Measurements from ENCODE around the gene CAMK2D. TPM values are rescaled to one million over a fixed set of nuclear protein-coding genes. Genes with fewer than 3 reads are reported as not detected.

The CAMK2D gene
- total RNA-seq, 2 experiments from 2014 or later: 29.9 to 32.9 TPM

GRCh38 chr4:113525521-113525920, 236.0 kb downstream of the CAMK2D start:
- Mint-ChIP-seq H3K36me3 (ENCODE audit: low read depth) (peaks cover 87% of the 10 kb centered on the region), H3K27ac (no peak overlapping the region), H3K4me3 (no peak overlapping the region), H3K4me1 (ENCODE audit: low read depth) (no peaks in the 10 kb centered on the region), H3K27me3 (no peaks in the 10 kb centered on the region), H3K9me3 (no peaks in the 10 kb centered on the region)
- POLR2A ChIA-PET: no interaction called here
- ATAC-seq (ENCODE audit: poor library complexity) (no peak), DNase-seq (no peak)
- no peaks in the 10 kb centered on the region for H3K27me3 ChIP-seq (ENCODE audit: control insufficient read depth in 1 of 2, insufficient read depth in 2 of 2, low read length in 2 of 2)
- TF ChIP-seq, protein P1, sequence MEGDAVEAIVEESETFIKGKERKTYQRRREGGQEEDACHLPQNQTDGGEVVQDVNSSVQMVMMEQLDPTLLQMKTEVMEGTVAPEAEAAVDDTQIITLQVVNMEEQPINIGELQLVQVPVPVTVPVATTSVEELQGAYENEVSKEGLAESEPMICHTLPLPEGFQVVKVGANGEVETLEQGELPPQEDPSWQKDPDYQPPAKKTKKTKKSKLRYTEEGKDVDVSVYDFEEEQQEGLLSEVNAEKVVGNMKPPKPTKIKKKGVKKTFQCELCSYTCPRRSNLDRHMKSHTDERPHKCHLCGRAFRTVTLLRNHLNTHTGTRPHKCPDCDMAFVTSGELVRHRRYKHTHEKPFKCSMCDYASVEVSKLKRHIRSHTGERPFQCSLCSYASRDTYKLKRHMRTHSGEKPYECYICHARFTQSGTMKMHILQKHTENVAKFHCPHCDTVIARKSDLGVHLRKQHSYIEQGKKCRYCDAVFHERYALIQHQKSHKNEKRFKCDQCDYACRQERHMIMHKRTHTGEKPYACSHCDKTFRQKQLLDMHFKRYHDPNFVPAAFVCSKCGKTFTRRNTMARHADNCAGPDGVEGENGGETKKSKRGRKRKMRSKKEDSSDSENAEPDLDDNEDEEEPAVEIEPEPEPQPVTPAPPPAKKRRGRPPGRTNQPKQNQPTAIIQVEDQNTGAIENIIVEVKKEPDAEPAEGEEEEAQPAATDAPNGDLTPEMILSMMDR (IDR thresholded peaks at IDR 0.05): no peak
- H3K4me3 ChIP-seq (ENCODE audit: low read length): no peak overlapping the region
- no peaks in the 10 kb centered on the region for H3K9me3 ChIP-seq (ENCODE audit: control insufficient read depth in 1 of 2, insufficient read depth in 1 of 2, low read length in 2 of 2)
- no peak overlapping the region for H3K27ac ChIP-seq (ENCODE audit: low read depth in 1 of 2, low read length in 2 of 2)
- H3K36me3 ChIP-seq (ENCODE audit: insufficient read depth, low read length): peaks cover 50% of the 10 kb centered on the region
- no peaks in the 10 kb centered on the region for H3K4me1 ChIP-seq (ENCODE audit: insufficient read depth, low read length)
- CTCF ChIA-PET: no interaction called here
- intact Hi-C loops (cut with DNase I, micrococcal nuclease): no loop called here

DNA sequence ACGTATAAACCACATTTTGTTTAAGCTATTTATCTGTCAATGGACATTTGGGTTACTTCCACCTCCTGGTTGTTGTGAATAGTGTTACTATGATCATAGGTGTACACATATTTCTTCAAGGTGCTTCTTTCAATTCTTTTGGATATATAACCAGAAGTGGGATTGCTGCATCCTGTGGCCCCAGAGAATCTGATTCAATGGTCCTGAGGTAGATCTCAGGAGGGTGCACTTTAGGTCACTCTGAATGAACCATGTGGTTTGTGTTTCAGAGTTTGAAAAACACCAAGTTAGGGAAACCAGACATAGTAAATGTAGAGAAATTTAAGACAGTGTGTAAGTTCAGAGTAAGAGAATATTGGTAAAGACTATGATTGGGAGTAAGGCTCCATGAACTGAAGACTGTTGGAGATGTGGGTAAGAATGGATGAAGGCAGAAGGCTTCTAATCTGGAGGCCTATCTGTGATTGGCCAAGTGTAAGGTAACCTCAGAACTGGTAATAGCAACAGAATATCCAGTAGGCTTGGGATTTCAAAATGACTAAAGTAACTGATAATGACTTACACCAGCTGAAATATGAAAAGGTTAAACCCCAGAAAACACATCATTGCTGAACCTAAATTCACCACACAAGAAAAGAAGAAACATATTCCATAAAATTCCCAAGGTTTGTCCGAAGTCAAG, 236.9 kb downstream of the CAMK2D start:
- POLR2A ChIA-PET: no interaction called here
- DNase-seq (no peak), ATAC-seq (ENCODE audit: poor library complexity) (no peak)
- H3K4me3 ChIP-seq (ENCODE audit: low read length): no peak overlapping the region
- Mint-ChIP-seq H3K4me1 (ENCODE audit: low read depth) (no peaks in the 10 kb centered on the region), H3K4me3 (no peak overlapping the region), H3K27me3 (no peaks in the 10 kb centered on the region), H3K9me3 (no peaks in the 10 kb centered on the region), H3K36me3 (ENCODE audit: low read depth) (peaks cover 82% of the 10 kb centered on the region), H3K27ac (no peak overlapping the region)
- peaks cover 42% of the 10 kb centered on the region for H3K36me3 ChIP-seq (ENCODE audit: insufficient read depth, low read length)
- intact Hi-C loops (cut with DNase I, micrococcal nuclease): no loop called here
- no peaks in the 10 kb centered on the region for H3K4me1 ChIP-seq (ENCODE audit: insufficient read depth, low read length)
- H3K9me3 ChIP-seq (ENCODE audit: control insufficient read depth in 1 of 2, insufficient read depth in 1 of 2, low read length in 2 of 2): no peaks in the 10 kb centered on the region
- CTCF ChIA-PET: interaction anchor here (1.5 kb wide), 1 partner anchor 23 kb away, joined by 6 read pairs; no protein-coding TSS in a partner anchor
- TF ChIP-seq, protein P1 (IDR thresholded peaks at IDR 0.05): no peak
- H3K27ac ChIP-seq (ENCODE audit: low read depth in 1 of 2, low read length in 2 of 2): no peak overlapping the region
- no peaks in the 10 kb centered on the region for H3K27me3 ChIP-seq (ENCODE audit: control insufficient read depth in 1 of 2, insufficient read depth in 2 of 2, low read length in 2 of 2)

DNA sequence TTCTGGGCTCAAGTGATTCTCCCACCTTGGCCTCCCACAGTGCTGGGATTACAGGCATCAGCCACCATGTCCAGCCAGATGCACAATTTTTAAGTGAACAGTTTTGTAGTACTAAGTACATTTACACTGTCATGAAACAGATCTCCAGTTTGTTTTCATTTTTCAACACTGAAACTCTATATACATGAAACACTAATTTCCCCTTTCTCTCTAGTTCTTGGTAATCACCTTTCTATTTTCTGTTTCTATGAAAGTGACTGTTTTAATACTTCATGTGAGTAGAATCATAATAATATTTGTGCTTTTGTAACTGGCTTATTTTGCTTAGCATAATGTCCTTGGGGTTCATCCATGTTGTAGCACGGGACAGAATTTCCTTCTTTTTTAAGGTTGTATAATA, 237.4 kb downstream of the CAMK2D start:
- Mint-ChIP-seq H3K4me1 (ENCODE audit: low read depth) (no peaks in the 10 kb centered on the region), H3K27ac (no peak overlapping the region), H3K4me3 (no peak overlapping the region), H3K9me3 (no peaks in the 10 kb centered on the region), H3K36me3 (ENCODE audit: low read depth) (peaks cover 81% of the 10 kb centered on the region), H3K27me3 (no peaks in the 10 kb centered on the region)
- CTCF ChIA-PET: interaction anchor here (1.5 kb wide), 1 partner anchor 24 kb away, joined by 6 read pairs; no protein-coding TSS in a partner anchor
- Histone ChIP-seq H3K27ac (ENCODE audit: low read depth in 1 of 2, low read length in 2 of 2) (no peak overlapping the region), H3K9me3 (ENCODE audit: control insufficient read depth in 1 of 2, insufficient read depth in 1 of 2, low read length in 2 of 2) (no peaks in the 10 kb centered on the region), H3K4me1 (ENCODE audit: insufficient read depth, low read length) (no peaks in the 10 kb centered on the region), H3K4me3 (ENCODE audit: low read length) (no peak overlapping the region), H3K36me3 (ENCODE audit: insufficient read depth, low read length) (peaks cover 39% of the 10 kb centered on the region), H3K27me3 (ENCODE audit: control insufficient read depth in 1 of 2, insufficient read depth in 2 of 2, low read length in 2 of 2) (no peaks in the 10 kb centered on the region)
- DNase-seq: no peak
- ATAC-seq (ENCODE audit: poor library complexity): no peak
- POLR2A ChIA-PET: no interaction called here
- intact Hi-C loops (cut with DNase I, micrococcal nuclease): no loop called here
- TF ChIP-seq, protein P1 (IDR thresholded peaks at IDR 0.05): no peak

All from CD4-positive, alpha-beta T cell (primary cell).